Stimulated activated CD8-positive, alpha-beta memory T cell treated with anti-CD3 and anti-CD28 coated beads, Interleukin-2, amount 100 ng/mL, for 1 hour (primary cell): Measurements from ENCODE around the gene ARHGAP18.

ENCODE experiments used
- DNase-seq, 2 donors: peaks; one replicate each; pipeline ENCODE4 v3.0.0-alpha.2; 2020; ENCODE audit warnings: low read depth in 2 of 2

The ARHGAP18 gene

DNA sequence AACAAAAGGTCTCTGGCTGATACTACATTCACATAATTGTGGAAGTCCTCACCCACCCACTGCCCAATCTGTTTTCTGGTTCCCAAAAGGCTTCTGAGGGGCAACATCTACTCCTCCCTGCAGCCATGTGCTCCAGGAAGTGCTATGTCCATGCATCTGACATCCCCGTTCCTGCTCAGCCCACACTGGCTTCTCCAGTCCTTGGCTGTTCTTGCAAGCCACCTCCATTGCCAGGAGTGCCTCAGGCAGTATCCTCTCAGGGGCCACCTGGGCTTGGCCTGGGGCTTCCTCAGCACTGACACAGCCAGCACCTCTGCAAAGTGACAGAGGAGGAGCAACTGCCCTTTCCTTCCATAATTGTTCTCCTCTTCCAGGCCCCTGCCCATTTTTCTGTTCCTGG is 18.3 kb downstream of the ARHGAP18 start:
- DNase-seq = no peak

DNA sequence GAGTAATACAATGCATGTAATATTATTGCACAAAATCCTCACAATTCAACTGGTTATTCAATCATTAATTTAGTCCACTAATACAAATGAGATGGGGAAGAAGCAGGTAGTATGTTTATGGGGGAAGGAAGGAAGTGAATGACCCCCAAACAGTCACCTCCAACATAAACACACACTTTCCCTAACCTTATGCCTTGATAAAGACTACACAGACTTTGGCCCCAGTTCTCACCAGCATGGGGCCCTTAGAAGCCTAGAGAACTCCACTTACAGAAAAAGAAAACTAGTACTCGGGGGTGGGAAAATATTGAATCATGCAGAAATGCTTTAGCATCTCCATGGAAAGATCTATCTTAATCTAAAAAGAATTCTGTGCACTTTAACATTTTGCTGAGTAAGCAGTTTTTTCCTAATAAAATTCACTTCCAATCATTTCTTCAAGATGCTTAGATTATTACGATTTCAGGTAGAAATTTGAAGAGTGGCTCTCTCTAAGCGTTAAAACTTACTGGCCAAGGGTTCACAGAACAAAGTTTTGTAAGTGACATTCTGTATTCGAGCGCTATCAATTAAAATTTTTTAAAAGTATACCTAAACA is 18.8 kb downstream of the ARHGAP18 start:
- no peak for DNase-seq

DNA sequence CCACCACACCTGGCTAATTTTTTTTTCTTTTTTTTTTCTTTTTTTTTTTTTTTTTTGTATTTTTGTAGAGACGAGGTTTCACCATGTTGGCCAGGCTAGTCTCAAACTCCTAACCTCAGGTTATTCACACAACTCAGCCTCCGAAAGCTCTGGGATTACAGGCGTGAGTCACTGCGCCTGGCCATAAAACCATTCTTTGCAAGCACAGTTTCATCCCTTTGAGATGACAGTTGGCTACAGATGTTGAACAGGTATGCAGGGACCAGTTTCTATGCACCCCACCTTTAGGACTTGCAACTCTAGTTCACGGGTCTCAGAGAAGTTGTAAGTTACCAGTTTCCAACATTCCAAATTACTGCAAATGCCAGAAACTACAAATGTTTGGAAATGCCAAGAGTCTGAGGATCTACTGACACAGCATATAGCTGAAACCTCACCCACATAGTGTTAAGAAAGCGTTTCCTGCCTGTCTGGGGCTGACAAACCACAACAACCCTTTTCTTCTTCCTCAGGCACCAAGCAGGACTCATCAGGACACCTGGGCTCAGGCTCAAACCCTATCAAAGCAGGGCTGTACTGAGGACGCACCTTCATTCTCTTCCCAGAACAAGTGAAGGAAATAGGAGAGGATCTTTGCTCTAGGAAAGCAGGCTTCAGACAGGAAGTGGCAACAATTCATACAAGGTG is 22.9 kb downstream of the ARHGAP18 start:
- no peak for DNase-seq

DNA sequence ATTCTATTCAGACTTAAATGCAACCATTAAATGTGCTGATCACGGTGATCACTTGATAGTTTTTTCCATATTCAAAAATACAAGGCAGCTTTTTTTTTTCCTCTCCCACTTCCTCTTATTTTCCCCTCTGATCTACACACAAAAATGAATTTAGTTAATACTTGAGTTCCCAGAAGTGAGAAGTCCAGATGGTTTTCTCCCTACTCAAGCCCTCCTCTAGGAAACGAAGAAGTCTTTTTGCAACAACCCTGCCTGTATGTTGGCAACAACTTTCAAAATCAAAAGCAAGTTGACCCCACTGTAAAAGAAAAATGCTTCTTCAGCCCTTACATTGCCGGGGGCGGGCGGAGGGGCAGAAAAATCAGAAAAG is 24.3 kb downstream of the ARHGAP18 start:
- no peak for DNase-seq

DNA sequence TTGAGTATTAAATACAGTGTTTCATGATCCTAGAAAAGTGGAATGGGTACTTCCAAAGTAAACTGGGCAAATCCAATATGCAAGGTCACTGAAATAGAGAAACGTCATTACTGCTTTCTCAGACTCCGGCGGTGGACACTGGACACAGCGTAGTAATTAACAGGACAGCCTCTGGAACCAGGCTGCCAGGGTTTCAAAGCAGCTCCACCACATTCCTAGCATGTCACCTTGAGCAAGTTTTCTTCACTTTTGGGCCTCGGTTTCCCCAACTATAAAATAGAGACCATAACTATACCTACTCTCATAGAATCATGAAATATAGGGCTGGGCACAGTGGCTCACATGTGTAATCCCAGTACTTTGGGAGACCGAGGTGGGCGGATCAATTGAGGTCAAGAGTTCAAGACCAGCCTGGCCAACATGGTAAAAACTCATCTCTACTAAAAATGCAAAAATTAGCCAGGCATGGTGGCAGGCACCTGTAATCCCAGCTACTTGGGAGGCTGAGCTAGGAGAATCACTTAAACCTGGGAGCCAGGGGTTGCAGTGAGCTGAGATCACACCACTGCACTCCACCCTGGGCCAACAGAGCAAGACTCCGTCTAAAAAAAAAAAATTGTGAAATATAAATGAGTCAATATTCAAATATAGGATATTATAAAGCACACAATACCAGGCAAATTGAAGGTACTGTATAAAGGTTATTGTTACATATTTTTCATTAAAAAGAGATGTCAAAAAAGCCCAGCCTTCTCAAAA is 24.9 kb downstream of the ARHGAP18 start:
- no peak for DNase-seq

DNA sequence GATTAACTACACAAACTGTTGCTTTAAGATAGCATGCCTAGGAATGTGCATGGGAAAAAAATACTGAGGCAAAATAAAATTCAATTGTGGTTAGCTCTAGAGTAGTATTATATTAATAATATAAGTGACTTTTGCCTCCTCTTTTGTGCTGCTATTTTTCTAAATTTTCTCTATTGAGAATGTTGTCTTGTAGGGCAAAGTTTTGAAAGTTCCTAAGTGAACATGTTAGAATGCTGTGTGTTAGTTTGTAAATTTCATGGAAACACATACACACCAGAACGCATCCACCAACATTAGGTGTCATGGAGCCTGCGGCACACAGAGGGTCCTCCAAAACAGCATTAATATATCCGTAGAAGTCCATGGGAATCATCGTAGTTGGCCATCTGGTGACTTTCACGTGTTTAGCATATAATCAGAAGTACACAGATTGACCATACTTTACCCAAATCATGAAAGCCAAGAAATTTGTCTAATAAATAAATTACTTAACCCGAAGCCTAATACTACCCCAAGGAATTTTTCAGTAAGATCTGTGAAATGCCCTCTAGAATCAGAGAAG is 25.6 kb downstream of the ARHGAP18 start:
- DNase-seq = no peak

DNA sequence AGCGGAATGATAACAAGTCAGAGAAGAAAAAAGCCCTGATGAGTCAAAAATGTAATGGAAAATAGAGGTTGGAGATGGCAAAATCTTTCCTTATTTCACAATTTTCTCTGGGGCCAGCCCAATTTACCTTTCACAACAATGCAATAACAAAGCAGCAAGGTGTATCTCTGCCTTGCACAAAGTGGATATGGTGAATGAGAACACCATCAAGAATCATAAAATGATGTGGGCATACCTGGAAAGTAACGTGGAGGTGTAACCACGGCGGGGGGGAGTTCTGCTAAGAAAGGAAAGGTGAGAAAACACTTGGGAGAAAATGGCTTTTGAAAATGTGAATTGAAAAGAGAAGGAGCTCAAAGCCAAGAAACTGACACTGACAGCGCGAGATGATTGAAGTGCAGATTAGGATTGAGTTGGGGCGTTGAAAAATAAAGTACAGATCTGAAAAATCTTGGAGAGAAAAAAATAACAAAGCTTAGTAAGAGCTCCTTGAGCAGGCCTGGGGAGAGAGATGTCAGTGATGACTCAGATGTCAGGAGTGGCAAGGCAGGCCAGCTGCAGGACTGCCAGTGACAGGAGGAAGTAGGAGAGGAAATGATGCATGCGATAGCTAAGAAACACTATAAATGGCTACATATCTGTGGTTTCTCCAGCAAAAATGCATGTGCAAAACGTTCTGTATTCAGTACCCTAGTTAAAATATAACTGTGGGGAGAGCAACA is 26.2 kb downstream of the ARHGAP18 start:
- peak in 1 of 2 donors; percentile 44 for DNase-seq

DNA sequence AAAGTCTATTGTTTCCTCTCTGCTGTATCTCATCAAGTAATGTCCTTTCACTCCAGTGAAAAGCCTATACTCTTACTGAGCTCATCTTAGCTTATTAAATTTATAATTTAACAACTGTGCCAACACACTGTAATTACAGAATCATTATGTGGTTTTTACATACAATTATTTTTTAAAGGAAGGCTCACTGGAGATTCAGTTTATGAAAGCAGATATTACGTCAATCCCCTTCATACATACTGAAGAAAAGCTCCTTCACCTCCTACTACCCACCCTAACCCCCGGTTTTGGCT is 28.1 kb downstream of the ARHGAP18 start:
- DNase-seq = no peak

DNA sequence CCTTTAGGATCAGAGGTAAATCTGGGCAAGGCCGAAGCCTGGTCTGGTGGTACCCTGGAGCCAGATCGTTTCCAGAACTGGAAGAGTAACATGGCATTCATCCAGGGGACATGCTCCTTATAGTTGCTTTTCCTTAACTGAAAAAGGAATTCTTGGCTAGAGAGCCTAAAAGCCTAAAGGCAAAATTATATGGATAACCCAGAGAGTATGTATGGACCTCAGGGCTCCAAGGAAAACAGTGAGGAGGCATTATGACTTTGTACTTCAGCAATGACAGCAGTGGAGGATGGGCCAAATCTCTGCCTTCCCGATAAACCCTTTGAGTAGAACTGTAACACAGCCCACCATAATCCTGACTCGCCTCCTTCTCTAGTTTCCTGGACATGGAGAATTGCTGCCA is 29.3 kb downstream of the ARHGAP18 start:
- no peak for DNase-seq

DNA sequence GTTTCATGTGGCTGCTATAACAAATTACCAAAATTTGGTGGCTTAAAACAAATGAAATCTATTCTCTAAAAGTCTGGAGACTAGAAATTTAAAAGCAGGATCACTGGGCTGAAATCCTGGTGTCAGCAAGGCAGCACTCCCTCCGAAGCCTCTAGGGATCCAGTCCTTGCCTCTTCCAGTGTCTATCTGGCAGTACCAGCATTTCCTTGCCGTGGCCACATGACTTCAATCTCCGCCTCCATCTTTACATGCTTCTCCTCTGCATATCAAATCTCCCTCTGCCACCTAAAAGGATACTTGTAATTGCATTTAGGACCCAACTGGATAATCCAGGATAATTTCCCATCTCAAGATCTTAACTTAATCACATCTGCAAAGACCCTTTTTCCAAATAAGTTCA is 30.2 kb downstream of the ARHGAP18 start:
- DNase-seq = no peak

DNA sequence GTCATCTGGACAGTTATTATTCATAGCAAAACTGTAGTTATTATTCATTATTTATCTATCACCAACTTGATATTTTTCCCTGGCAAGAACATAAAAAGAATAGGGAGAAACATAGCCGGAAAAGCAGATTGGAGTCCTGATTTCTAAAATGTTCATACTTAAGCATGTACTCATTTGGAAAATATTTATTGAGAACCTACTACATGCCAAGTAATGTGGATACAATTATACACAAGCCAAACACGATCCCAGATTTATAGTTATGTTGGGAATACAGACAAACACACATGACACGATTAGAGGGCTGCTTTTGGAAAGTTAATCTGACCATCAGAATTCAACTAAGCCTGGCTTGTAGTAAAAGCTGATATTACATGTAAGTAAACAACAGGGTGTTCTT is 30.7 kb downstream of the ARHGAP18 start:
- DNase-seq = no peak

DNA sequence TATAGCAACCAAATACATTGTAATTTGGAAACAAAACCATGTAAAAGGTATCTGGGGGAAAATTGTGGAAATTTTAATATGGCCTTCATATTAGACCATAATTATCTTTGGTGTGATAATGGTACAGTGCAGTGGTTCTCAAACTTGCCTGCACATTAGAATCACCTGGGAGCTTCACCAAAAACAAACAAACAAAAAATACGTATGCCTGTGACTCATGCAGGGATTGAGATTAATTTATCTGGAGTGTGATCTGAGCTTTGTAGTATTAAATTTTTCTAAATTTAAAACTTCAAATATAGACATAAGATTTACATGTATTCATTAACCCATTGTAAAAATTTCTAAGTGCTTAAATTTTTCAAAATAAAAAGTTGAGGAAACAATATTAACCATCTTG is 31.5 kb downstream of the ARHGAP18 start:
- DNase-seq = no peak

DNA sequence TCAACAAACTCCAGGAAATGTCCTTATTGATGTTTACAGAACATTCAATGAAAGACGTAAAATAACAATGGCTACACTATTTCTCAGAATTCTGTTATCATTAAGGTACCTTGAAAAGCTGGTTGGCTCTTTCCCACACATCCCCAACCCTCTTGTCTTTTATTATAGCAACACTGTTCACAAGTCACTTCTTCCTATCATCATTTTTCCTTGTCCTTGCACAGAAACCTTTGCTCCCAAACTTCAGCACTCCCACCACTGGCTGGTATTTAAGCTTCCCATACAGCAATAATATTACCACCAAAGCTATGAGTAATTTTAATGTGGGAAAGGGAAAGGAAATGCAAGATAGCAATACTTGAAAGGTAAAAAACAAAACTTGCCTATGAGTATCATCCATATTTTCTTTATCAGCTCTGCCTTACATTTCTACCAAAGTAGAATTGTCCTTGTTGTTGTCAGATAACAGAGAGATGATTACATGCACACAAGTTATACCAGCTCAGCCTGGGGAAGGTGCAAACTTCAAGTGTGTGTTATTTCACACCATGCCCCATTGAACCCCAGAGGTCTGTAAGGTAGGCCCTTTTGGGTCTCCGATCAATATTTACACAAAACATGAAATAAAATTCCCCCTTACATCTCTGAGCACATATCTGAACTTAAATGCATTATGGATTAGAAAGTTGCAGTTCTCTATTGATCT is 32.2 kb downstream of the ARHGAP18 start:
- no peak for DNase-seq

DNA sequence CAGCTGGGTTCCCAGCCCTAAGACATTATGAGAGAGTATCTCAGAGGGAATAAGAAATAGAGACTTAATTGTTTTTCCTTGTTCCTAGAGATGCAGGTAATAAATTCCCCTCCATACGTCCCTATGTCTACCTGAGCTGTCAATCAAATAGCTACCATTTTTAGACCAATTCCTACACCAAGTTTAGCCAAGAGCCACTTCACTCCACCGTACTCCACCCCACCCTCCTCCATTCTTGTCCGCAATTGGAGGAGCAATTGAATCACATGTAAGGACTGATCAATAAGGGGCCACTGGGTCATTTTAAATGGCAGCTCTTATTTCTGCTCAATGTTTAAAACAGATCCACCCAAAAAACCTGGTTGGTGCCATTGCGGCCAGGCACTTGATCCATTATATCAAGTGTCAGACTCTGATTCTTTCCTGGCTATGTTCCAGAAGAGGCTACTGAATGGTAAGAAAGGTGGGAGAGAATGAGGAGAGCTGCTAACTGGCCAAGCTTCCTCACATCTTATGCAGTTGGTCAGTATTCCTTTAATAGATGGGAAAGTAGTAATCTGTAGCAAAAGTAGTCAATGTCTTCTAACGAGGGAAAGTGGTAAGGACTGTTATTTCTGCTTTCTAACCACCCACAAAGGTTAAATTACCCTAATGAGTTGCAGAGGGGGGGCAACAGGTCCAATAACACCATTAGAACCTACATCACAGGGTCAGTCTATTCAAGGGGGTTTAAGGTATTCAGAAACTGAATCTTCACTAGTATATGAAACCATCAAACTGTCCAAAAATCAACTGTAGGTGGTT is 34.1 kb downstream of the ARHGAP18 start:
- no peak for DNase-seq

DNA sequence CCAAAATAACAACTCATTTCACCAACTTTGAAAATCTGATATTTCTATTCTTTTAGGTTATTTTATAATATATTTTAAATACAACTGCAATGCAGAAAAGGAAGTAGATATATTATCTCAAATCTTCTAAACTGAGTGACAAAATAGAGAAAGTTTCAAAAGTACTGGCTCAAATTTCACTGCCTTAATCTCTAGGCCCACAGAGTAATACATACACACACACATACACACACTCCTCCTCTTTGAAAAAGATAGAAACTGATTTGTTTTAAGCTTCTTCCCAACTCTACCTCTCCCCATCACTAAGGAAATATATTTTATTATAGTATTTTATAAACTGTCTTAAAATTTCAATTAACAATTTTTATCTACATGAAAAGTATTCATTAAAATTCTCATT is 36.2 kb downstream of the ARHGAP18 start:
- no peak for DNase-seq

DNA sequence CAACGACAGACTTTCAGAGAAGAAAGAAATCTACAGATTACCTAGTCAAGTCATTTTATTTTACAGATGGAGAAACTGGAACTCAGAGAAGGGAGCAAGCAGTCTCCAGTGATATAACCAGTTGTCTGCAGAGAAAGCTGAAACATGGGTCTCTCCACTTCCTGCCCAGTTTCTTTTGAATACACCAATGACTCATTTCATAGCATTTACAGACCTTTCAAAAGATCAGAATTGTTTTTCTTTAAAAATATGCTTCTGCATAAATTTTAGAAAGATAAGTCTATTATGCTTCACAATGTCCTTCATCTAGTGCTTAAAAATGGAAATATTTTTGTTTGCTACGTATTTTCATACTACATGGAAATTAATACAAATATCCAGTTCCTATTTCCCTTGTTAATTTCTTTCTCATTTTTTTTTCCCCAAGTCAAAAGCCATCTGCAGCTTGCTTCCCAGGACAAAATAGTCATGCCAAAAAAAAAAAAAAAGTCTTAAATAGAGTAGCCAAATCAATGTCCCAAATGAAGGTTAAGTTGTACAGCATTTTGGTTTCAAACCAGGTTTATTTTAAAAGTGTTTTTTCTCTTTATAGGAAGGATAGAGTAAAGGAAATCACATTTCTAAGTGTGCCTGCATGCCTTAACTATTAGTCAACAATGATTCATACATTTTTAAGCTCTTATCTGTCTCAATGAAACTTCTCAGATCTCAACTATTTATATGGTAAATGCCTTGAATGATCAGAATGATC is 36.9 kb downstream of the ARHGAP18 start:
- DNase-seq = no peak

DNA sequence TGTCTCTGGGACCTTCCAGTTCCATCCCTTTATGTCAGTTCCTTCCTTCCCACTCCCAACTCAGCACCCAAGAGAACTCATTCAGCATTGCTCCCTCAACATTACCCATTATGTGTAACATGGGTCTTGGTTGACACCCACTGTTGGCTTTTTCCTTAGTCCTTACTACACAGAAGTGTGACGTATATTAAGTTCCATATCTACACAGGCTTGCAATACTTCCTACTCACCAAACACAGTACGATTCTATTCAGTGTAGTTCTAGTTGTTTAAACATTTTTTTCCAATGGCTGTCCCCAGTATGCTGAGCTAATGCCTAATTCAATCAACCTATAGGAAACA is 37.7 kb downstream of the ARHGAP18 start:
- DNase-seq = no peak

DNA sequence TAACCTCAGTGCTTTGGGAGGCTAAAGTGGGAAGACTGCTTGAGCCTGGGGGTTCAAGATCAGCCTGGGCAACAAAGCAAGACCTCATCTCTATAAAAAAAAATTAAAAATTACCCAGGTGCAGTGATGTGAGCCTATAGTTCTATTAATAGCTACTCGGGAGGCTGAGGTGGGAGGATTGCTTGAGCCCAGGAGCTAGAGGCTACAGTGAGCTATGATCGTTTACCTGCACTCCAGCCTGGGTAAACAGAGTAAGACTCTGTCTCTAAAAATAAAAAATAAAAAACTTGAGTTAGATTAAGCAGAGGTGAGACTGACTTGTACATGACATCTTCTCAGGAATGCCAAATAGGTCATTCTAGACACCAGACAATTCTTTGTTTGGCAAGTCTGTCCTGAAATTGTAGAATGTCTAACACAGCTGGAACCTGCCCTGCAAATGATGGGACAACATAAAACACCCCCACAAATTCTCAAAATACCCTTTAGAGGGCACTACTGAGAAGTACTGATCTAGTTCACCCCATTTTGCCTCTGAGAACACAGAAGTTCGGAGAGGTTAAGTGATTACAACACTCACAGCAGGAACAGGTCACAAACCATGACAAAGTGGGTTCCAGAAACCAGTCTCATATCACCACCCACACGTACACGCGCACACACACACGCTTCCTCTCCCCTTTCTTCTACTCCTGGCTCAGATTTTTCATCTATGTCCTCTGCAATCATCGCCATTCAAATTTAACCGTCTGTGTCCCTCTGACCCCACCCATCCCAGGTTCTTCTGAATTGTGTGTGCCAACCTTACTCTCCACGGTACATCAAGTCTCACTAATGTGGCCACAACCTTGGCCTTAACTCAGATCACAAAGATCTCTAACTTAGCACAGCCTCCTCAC is 38.3 kb downstream of the ARHGAP18 start:
- DNase-seq = no peak

DNA sequence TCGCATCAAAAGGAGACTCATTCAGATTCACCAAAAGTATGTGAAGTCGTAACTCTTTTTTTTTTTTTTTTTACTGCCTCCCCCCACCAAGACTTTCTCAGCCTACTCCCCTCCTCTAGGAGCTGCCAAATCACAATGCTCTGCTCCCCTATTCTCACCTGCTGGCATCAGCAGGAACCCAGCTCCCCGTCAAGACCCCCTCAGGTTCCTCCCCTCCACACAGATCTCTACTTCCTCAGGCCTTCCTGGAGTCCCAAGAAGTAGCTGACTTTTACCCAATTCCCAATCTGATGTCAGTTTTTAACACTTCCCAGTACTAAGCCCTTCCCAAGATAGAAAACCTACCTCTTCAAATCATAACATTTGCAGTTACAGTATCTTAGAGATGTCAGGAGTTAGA is 39.3 kb downstream of the ARHGAP18 start:
- no peak for DNase-seq
